ENCODE data around the gene KIAA1191.

The KIAA1191 gene

DNA sequence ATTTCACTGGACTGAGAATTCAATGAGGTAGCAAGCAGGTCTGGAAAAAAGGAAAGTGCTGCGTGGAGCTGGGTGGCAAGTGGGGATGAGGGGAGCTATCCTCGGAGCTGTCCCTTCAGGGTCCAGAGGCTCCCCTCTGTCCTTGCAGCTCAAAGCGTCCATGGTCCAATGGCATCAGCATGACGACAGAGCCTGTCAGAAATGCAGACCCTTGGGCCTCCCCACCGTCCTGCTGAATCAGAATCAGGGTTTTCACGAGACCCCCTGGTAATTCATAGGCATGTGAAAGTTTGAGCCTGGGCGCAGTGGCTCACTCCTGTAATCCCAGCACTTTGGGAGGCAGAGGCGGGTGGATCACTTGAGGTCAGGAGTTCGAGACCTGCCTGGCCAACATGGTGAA, 32.5 kb upstream of the KIAA1191 start:
- no peak overlapping the region for H3K4me3 ChIP-seq (replicated peaks; ENCODE audit: insufficient read depth, low read length)
- no peaks in the 10 kb centered on the region for H3K27me3 ChIP-seq (ENCODE audit: insufficient read depth, poor library complexity, severe bottlenecking)
- no peak for DNase-seq (ENCODE audit: low read depth in 1 of 2, low spot score in 1 of 2)
- no peak overlapping the region for H3K27ac ChIP-seq (replicated peaks)
- TF ChIP-seq POLR2AphosphoS5 (IDR thresholded peaks at IDR 0.05; ENCODE audit: low read depth): no peak
- TF ChIP-seq SPI1 (IDR thresholded peaks at IDR 0.05; ENCODE audit: borderline replicate concordance, low read depth): no peak
- TF ChIP-seq GABPA (IDR thresholded peaks at IDR 0.05; ENCODE audit: low read depth): no peak
- TF ChIP-seq CTCF (IDR thresholded peaks at IDR 0.05; ENCODE audit: insufficient read depth, low read length): no peak
- TF ChIP-seq, protein P1, sequence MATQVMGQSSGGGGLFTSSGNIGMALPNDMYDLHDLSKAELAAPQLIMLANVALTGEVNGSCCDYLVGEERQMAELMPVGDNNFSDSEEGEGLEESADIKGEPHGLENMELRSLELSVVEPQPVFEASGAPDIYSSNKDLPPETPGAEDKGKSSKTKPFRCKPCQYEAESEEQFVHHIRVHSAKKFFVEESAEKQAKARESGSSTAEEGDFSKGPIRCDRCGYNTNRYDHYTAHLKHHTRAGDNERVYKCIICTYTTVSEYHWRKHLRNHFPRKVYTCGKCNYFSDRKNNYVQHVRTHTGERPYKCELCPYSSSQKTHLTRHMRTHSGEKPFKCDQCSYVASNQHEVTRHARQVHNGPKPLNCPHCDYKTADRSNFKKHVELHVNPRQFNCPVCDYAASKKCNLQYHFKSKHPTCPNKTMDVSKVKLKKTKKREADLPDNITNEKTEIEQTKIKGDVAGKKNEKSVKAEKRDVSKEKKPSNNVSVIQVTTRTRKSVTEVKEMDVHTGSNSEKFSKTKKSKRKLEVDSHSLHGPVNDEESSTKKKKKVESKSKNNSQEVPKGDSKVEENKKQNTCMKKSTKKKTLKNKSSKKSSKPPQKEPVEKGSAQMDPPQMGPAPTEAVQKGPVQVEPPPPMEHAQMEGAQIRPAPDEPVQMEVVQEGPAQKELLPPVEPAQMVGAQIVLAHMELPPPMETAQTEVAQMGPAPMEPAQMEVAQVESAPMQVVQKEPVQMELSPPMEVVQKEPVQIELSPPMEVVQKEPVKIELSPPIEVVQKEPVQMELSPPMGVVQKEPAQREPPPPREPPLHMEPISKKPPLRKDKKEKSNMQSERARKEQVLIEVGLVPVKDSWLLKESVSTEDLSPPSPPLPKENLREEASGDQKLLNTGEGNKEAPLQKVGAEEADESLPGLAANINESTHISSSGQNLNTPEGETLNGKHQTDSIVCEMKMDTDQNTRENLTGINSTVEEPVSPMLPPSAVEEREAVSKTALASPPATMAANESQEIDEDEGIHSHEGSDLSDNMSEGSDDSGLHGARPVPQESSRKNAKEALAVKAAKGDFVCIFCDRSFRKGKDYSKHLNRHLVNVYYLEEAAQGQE (IDR thresholded peaks at IDR 0.05; ENCODE audit: insufficient replicate concordance, low read depth): no peak

GRCh38 chr5:176392526-176392925, 31.0 kb upstream of the KIAA1191 start:
- no peaks in the 10 kb centered on the region for H3K27me3 ChIP-seq (ENCODE audit: insufficient read depth, poor library complexity, severe bottlenecking)
- DNase-seq (ENCODE audit: low read depth in 1 of 2, low spot score in 1 of 2): no peak
- no peak for TF ChIP-seq SPI1 (IDR thresholded peaks at IDR 0.05; ENCODE audit: borderline replicate concordance, low read depth)
- TF ChIP-seq GABPA (IDR thresholded peaks at IDR 0.05; ENCODE audit: low read depth): no peak
- TF ChIP-seq POLR2AphosphoS5 (IDR thresholded peaks at IDR 0.05; ENCODE audit: low read depth): no peak
- TF ChIP-seq, protein P1 (IDR thresholded peaks at IDR 0.05; ENCODE audit: insufficient replicate concordance, low read depth): no peak
- no peak for TF ChIP-seq CTCF (IDR thresholded peaks at IDR 0.05; ENCODE audit: insufficient read depth, low read length)
- no peak overlapping the region for H3K4me3 ChIP-seq (replicated peaks; ENCODE audit: insufficient read depth, low read length)
- H3K27ac ChIP-seq (replicated peaks): peak overlapping the region; percentile 70

DNA sequence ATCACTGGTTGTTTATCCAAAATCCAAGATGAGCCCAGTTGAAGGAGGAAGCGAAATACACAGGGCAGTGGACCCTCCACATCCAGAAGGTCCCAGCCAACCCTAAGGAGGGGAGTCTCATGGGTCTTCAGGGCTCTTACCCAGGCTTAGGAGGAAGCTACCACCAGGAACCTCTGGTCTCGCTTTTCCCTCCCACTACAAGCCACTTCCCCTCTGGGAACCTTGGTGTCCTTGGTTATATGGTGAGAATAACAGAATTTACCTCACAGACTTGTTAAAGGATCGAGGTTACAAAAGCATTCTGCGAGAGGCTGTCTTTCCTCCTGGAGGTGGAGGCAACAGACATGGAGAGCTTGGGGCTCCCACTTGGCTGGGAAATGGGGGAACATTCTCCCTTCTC, 30.4 kb upstream of the KIAA1191 start:
- H3K4me3 ChIP-seq (replicated peaks; ENCODE audit: insufficient read depth, low read length): no peak overlapping the region
- no peaks in the 10 kb centered on the region for H3K27me3 ChIP-seq (ENCODE audit: insufficient read depth, poor library complexity, severe bottlenecking)
- TF ChIP-seq SPI1 (IDR thresholded peaks at IDR 0.05; ENCODE audit: borderline replicate concordance, low read depth): peak; percentile 98
- TF ChIP-seq, protein P1 (IDR thresholded peaks at IDR 0.05; ENCODE audit: insufficient replicate concordance, low read depth): no peak
- peak; percentile 68 to 86 for DNase-seq (ENCODE audit: low read depth in 1 of 2, low spot score in 1 of 2)
- peak overlapping the region; percentile 70 for H3K27ac ChIP-seq (replicated peaks)

DNA sequence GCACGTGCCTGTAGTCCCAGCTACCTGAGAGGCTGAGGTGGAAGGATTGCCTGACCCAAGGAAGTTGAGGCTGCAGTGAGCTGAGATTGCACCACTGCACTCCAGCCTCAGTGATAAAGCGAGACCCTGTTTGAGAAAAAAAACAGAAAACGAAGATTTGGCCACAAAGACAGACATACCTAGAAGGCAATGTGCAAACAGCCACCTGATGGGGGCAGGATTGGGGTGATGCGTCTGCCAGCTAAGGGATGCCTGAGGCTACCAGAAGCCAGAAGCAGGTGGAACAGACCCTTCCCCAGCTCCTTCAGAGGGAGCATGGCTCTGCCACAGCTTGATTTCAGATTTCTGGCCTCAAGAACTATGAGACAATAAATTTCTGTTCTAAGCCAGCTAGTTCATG, 29.9 kb upstream of the KIAA1191 start:
- TF ChIP-seq POLR2AphosphoS5 (IDR thresholded peaks at IDR 0.05; ENCODE audit: low read depth) (no peak; the same call in 1 of the 2 replicates), GABPA (IDR thresholded peaks at IDR 0.05; ENCODE audit: low read depth) (no peak), CTCF (IDR thresholded peaks at IDR 0.05; ENCODE audit: insufficient read depth, low read length) (no peak)
- TF ChIP-seq, protein P1 (IDR thresholded peaks at IDR 0.05; ENCODE audit: insufficient replicate concordance, low read depth): no peak
- Histone ChIP-seq H3K27me3 (ENCODE audit: insufficient read depth, poor library complexity, severe bottlenecking) (no peaks in the 10 kb centered on the region), H3K27ac (replicated peaks) (peak overlapping the region; percentile 70), H3K4me3 (replicated peaks; ENCODE audit: insufficient read depth, low read length) (no peak overlapping the region)
- DNase-seq (ENCODE audit: low read depth in 1 of 2, low spot score in 1 of 2): no peak
